Pancreas (tissue), 10 donors: ENCODE results near the gene PSMB10. TPM values are rescaled to one million over a fixed set of nuclear protein-coding genes. Genes with fewer than 3 reads are reported as not detected.

Experiments used
- ATAC-seq, 4 donors: fragments of 200-7000 bp; cut with Tn5 transposase; one replicate each; pipeline versions ENCODE4 v1.8.0 to v1.9.1; 2020; ENCODE audit warnings: mild to moderate bottlenecking in 4 of 4, moderate library complexity in 4 of 4
- DNase-seq, 6 donors: peaks; one replicate each; pipeline ENCODE4 v3.0.0-alpha.2; 2020
- FAIRE-seq: peaks from 2 replicates; lab custom pipeline; 2012; peaks lifted over from hg19 to GRCh38; lab: Jason Lieb, UNC
- H3K27ac ChIP-seq, 4 donors: fragments of 200-600 bp; sonication (generic); 1 replicate in 3 of 4; 2 replicates in 1 of 4; pipeline versions ENCODE4 v1.5.0 to v1.8.0; 2020
- H3K27me3 ChIP-seq, 4 donors: fragments of 200-600 bp; one replicate each; pipeline ENCODE4 v1.8.0; 2021
- H3K36me3 ChIP-seq, 3 donors: fragments of 200-600 bp; sonication (generic) in 1 of 3; one replicate each; pipeline versions ENCODE4 v1.5.0 to v1.8.0; 2020 to 2021
- H3K4me1 ChIP-seq, 3 donors: fragments of 200-600 bp; one replicate each; pipeline ENCODE4 v1.8.0; 2021
- H3K4me3 ChIP-seq, 4 donors: fragments of 200-600 bp; sonication (generic) in 2 of 4; one replicate each; pipeline versions ENCODE4 v1.5.0 to v1.8.0; 2020 to 2021
- H3K9me3 ChIP-seq, 4 donors: fragments of 200-600 bp; one replicate each; pipeline ENCODE4 v1.8.0; 2021
- CTCF ChIP-seq, 4 donors: fragments of 200-600 bp; sonication (generic) in 3 of 4; IDR thresholded peaks; one replicate each; pipeline versions ENCODE4 v1.5.0 to v1.8.0; 2021; ENCODE audit warnings: antibody characterized with exemption in 4 of 4
- whole genome bisulfite sequencing, 2 donors: extraction: QIAGEN DNeasy Blood & Tissue Kit; methylation state at CpG; one replicate each; pipeline ENCODE4 v1.1.7; 2013; 5-methylcytosine and 5-hydroxymethylcytosine counted together
- intact Hi-C, 3 donors: fragments of 100-400 bp; cut with DNase I; formaldehyde crosslinking; loops; one replicate each; pipeline versions ENCODE4 v1.11.1 to v1.14.2; 2022
- polyA plus RNA-seq, 2 donors: library from polyadenylated mRNA; stranded (reverse); fragments of 200-250 nt; gene quantifications; one replicate each; pipeline ENCODE4 v1.2.3, GENCODE V29; 2013
- total RNA-seq, 6 donors: library from RNA; stranded (reverse); fragmentation: NEBNext Ultra II Directional in 4 of 6; extraction: Animal tissue kit (Norgen Biotek cat#: 25700) in 4 of 6; gene quantifications; one replicate each; pipeline versions ENCODE4 v1.2.1 to v1.2.4, GENCODE V29; 2021 to 2023
- donor health status: healthy with polysubstance abuse.
- donor health status: DM: no; HTN: no; CAD: no; lungs with moderate emphysema.
- donor health status: DM: no; HTN: no; CAD: no.
- donor health status: control.
- donor health status: control.
- donor health status: Bipolar disorder and iron deficiency.
- donor health status: DM: yes; HTN: yes; CAD: no.
- donor health status: DM: no; HTN: no; CAD: no.
- donor health status: DM: no; HTN: no; CAD: no.
- donor health status: DM: yes; HTN: yes; CAD: no.

The PSMB10 gene
- total and polyA plus RNA-seq, 8 donors, result 40.0 to 195 (median 53.3) TPM

- WGBS, 2 donors, result 9 to 14% methylated on average over 13 of the region's 13 CpGs
- no peak for TF ChIP-seq CTCF (IDR thresholded peaks at IDR 0.05)
- peak in 1 of 4 donors; percentile 0 for ATAC-seq
- H3K36me3 ChIP-seq, result peaks cover 0 to 3% (median 0%) of the 10 kb centered on the region in 3 donors
- H3K4me1 ChIP-seq, result peaks cover 0 to 20% (median 4%) of the 10 kb centered on the region in 3 donors
- intact Hi-C loops, result loop anchor here in 1 of 3 donors (10.0 kb wide), 1 partner anchor 410 kb away; the partner anchor contains the start of gene RIPOR1
- no peak for FAIRE-seq
- peak overlapping the region; percentile 28 to 95 (median 83) for H3K27ac ChIP-seq
- peak overlapping the region in 3 of 4 donors; percentile 90 to 94 (median 92) for H3K4me3 ChIP-seq
- H3K27me3 ChIP-seq, result no peaks in the 10 kb centered on the region
- DNase-seq, result no peak
- no peaks in the 10 kb centered on the region for H3K9me3 ChIP-seq
These were observed 1.6 kb downstream of the PSMB10 start for GRCh38 chr16:67935101-67935401.

- ATAC-seq (no peak), FAIRE-seq (no peak), DNase-seq (peak in 4 of 6 donors; percentile 36 to 83 (median 57))
- Histone ChIP-seq H3K36me3 (peaks cover 0 to 5% (median 0%) of the 10 kb centered on the region in 3 donors), H3K4me3 (peak overlapping the region in 3 of 4 donors; percentile 90 to 94 (median 92)), H3K27ac (peak overlapping the region in 3 of 4 donors; percentile 28 to 95 (median 85)), H3K4me1 (peaks cover 0 to 23% (median 4%) of the 10 kb centered on the region in 3 donors), H3K9me3 (no peaks in the 10 kb centered on the region), H3K27me3 (no peaks in the 10 kb centered on the region)
- TF ChIP-seq CTCF (IDR thresholded peaks at IDR 0.05), result no peak
- intact Hi-C loops, result loop anchor here in 2 of 3 donors (5.0 to 10.0 kb wide), 4 partner anchors 37 to 410 kb away; partner anchors contain the start of genes NRN1L (in 1 of the 2) and RIPOR1 (in 1 of the 2)
- WGBS, 2 donors, result 28 to 30% methylated on average over 13 of the region's 13 CpGs
These were observed 2.1 kb downstream of the PSMB10 start for GRCh38 chr16:67934306-67935100.

- intact Hi-C loops, result loop anchor here in 2 of 3 donors (5.0 to 10.0 kb wide), 4 partner anchors 37 to 409 kb away; partner anchors contain the start of genes NRN1L (in 1 of the 2) and RIPOR1 (in 1 of the 2)
- peaks cover 0 to 5% (median 0%) of the 10 kb centered on the region in 3 donors for H3K36me3 ChIP-seq
- ATAC-seq, result no peak
These were observed 2.8 kb downstream of the PSMB10 start for GRCh38 chr16:67933805-67934204.

GRCh38 chr16:67932462-67932840 lies 4.2 kb downstream of the PSMB10 start:
- ATAC-seq (no peak), FAIRE-seq (no peak), DNase-seq (peak in 1 of 6 donors; percentile 51)
- intact Hi-C loops, result loop anchor here in 2 of 3 donors (5.0 to 10.0 kb wide), 4 partner anchors 35 to 408 kb away; partner anchors contain the start of genes NRN1L (in 1 of the 2) and RIPOR1 (in 1 of the 2)
- Histone ChIP-seq H3K4me1 (peaks cover 0 to 21% (median 8%) of the 10 kb centered on the region in 3 donors), H3K27ac (peak overlapping the region; percentile 33 to 78 (median 64)), H3K36me3 (peaks cover 0 to 5% (median 0%) of the 10 kb centered on the region in 3 donors), H3K27me3 (no peaks in the 10 kb centered on the region), H3K9me3 (no peaks in the 10 kb centered on the region), H3K4me3 (no peak overlapping the region)
- TF ChIP-seq CTCF (IDR thresholded peaks at IDR 0.05), result no peak
- 47 to 53% methylated on average over 4 of the region's 4 CpGs for WGBS, 2 donors

More at GRCh38 chr16:67933805-67934204, 2.8 kb downstream of the PSMB10 start:
- peak overlapping the region in 2 of 4 donors; percentile 92 to 94 for H3K4me3 ChIP-seq
- FAIRE-seq (no peak), DNase-seq (peak in 2 of 6 donors; percentile 27 to 44)
- WGBS, 2 donors, result 54 to 66% methylated on average over 7 of the region's 7 CpGs
- peaks cover 0 to 23% (median 8%) of the 10 kb centered on the region in 3 donors for H3K4me1 ChIP-seq
- no peaks in the 10 kb centered on the region for H3K27me3 ChIP-seq
- no peak overlapping the region for H3K27ac ChIP-seq
- TF ChIP-seq CTCF (IDR thresholded peaks at IDR 0.05), result no peak
- H3K9me3 ChIP-seq, result no peaks in the 10 kb centered on the region
